Activated CD4-positive, CD25-positive, alpha-beta regulatory T cell treated with anti-CD3 and anti-CD28 coated beads, Interleukin-2, amount 50 U/mL, for 24 hours (primary cell): ENCODE results near the gene RYR1.
A peak's percentile ranks its signal among the peaks of the same experiment; 100 is the strongest.

Experiments
- ATAC-seq, 2 donors: fragments of 150-1000 bp; cut with Tn5 transposase; one replicate each; pipeline ENCODE4 v1.10.0; 2021; ENCODE audit warnings: mild to moderate bottlenecking in 1 of 2, moderate library complexity in 1 of 2

The RYR1 gene

DNA sequence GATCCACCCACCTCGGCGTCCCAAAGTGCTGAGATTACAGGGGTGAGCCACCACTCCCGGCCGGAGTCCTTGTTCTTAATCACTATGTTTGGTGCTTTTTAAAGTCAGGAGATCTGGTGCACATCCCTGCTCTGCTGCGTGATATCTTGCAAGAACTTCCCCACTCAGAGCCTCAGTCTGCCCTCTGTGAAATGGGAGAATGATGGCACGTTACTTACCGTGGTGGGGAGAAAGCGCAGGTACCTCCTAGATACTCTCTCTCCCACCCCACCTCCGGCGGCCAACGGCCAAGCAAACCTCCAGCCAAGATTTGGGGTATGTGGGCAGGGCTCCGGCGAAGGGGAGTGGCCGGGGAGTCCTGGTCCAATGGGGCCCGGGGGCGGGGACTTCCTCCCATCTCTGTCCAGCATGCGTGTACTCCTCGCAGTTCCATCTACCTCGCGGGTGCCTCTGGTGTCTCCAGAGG is at the start of gene RYR1:
Gene RYR1, plus strand, starts transcription at position 424 of the 466 bp plus-strand sequence. CDS start 139 bp downstream, outside the sequence.
- peak; percentile 58 to 59 for ATAC-seq

DNA sequence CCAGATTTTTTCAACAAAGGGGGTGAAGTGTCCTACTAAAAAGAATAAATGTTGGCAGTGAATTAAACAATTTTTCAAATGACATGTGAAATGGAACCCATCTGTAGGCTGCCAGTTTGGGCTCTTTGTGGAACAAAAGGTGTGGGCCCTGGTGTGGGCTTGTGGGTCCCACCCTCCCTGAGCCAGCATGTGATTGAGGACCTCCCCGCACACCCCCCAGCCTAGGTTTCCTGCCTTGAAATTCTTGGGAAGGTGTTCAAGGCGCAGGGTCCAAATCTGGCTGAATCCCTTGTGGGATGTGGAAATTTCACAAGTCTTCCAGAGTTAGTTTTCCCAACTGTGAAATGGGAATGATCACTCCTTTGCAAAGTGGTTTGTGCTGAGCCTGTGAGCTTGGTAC is 49.7 kb upstream of the RYR1 start:
- no peak for ATAC-seq

DNA sequence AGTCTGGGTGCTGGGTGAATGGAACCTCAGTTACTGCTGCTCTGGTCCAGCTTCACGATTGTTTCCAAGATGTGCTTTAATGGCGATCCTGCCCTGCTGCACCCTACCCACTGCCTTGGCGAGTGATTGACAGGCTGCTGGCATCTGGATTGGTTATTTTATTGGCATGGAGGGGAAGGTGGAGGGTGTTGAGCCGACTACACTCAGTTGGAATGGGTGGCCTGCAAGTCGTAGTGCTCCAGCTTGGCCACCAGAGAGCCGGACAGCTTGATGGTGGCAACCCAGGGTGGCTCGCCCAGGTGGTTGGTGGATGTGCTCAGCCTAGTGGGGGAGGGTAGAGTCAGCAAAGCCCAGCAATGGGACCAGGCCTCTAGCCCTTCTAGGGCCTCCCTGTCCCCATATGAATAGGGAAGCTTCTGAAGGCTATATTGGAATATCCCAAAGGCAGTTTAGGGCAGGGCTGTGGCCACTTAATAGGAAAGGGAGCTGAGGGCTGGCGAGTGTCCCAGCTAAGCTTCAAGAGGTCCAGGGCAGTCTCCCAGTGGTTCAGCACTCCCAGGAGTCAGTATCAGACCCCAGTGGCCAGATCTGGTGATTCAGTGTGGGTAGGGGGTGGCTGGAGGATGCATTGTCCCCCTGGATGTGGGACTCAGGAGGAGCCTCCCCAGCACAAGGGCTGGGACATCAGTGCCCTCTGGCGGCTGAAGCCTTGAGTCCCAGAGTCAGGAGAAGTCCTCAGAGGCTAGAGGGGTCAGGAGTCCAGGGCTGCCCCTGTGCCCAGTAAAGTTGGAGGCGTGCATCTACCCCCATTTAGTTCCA is 49.1 kb upstream of the RYR1 start:
- ATAC-seq = no peak

DNA sequence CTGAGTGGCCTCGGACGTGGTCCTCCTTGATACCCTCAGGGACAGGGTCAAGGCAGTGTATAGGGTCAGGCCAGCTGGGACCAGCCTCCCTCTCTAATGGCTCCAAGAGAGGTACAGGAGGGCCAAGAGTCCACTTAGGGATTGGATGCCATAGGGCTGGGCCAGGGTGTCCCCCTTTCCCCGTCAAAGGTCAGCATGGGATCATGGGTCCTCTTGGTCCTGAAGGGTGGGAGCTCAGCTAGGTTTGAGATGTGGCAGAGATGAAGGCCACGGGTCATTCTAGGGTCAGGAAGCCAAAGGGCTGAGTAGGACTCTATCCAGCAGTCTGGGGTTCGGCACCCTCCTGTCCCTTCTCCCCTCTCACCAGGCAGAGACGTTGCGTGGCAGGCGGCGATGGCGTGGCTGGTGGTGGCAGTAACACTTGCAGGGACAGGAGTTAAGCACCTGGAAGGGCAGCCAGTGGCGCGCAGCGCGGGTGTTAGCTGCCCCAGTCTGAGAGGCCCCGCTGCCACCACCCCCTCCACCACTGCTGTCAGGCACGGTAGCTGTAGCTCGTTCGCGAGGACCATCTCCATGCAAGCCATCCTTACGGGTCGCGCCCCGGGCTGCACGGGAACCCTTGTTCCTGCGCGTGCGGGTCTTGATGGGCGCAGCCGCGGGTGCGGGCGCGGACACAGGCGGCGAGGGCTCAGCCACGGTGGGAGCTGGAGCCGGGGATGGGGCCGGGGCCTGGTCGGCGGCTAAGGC is 48.3 kb upstream of the RYR1 start:
- ATAC-seq = no peak

GRCh38 chr19:38385804-38386257 is 47.7 kb upstream of the RYR1 start:
- no peak for ATAC-seq

GRCh38 chr19:38386300-38386970 is 47.1 kb upstream of the RYR1 start:
- ATAC-seq = no peak

DNA sequence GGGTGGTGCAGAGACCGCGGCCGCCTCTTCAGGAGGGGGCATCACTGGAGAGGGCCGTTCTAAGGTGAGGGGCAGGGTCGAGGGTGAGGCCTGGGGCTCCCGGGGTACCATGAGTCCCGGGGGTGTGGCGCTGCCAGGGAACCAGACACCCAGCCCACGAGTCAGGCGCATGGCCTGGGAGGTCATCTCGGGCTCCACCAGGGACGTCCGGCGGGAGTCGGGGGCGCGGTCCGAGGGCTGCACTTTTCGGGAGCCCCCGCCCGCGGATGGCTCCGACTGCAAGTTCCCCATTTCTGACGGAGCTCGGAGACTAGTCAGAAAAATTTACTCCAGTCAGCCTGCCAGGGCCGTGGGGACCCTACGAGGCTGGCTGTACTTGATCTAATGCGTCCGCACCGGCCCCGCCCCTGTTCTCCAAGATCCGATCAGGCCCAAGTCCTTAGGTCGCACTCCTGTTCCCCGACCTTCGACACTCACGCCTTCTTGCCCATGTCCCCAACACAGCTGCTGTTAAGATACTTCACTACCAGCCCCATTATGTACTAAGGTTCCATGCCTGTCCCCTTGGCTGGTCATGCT is 46.4 kb upstream of the RYR1 start:
- ATAC-seq = peak in 1 of 2 donors; percentile 3

GRCh38 chr19:38387550-38388348 is 45.7 kb upstream of the RYR1 start, which contains the start of gene GGN:
Gene GGN (minus strand): TSS chr19:38388034. CDS start chr19:38387261, 773 bp downstream.
- peak; percentile 68 to 76 for ATAC-seq

GRCh38 chr19:38388349-38389100 is 45.0 kb upstream of the RYR1 start, which contains the start of gene SPRED3:
Gene SPRED3 (plus strand): TSS chr19:38388697. CDS start chr19:38390303, 1,606 bp downstream.
- peak in 1 of 2 donors; percentile 1 for ATAC-seq

GRCh38 chr19:38389101-38389925 is 44.2 kb upstream of the RYR1 start:
- ATAC-seq = no peak

GRCh38 chr19:38389957-38390924 is 43.2 kb upstream of the RYR1 start:
- ATAC-seq = no peak

- no peak for ATAC-seq
Measured at GRCh38 chr19:38391911-38392464, 41.5 kb upstream of the RYR1 start.

- ATAC-seq = no peak
Measured at GRCh38 chr19:38392707-38393308, 40.7 kb upstream of the RYR1 start.

- peak; percentile 69 to 73 for ATAC-seq
Measured at GRCh38 chr19:38394488-38394887, 39.0 kb upstream of the RYR1 start.

DNA sequence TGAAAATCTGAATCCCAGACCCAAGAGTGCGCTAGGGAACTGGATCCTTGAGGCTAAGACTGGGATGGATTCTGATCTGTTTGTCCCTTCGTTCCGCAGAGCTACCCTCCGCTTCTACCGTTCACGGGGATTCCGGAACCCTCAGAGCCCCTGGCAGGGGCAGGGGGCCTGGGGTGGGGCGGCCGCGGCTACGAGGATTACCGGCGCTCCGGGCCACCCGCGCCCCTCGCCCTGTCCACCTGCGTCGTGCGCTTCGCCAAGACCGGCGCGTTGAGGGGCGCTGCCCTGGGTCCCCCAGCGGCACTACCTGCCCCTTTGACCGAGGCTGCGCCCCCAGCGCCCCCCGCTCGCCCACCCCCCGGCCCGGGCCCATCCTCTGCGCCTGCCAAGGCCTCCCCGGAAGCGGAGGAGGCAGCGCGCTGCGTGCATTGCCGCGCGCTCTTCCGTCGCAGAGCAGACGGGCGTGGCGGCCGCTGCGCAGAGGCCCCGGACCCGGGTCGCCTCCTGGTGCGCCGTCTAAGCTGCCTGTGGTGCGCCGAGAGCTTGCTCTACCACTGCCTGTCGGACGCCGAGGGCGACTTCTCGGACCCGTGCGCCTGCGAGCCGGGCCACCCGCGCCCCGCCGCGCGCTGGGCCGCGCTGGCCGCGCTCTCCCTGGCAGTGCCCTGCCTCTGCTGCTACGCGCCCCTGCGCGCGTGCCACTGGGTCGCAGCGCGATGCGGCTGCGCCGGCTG is 37.9 kb upstream of the RYR1 start:
- ATAC-seq = peak; percentile 80 to 82

DNA sequence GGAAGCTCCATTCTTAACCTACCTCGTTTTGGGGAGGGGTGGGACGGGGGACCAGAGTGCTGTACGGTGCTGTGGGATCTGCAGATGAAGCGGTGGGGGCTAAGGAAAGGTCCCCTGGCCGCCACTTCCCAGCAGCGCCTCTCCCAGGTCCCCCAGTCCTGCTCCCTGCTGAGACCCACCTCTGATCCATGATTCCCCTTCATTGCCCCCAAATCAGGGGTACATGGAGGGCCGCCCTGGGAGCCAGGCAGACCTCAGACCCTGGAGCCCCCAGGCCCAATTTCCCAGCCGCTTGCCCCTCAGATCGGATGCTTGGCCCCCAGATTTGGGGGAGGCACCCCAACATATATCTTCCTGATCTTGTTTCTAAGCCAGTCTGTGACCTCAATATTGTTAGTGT is 34.4 kb upstream of the RYR1 start:
- no peak for ATAC-seq

- no peak for ATAC-seq
Measured at GRCh38 chr19:38399537-38399936, 34.0 kb upstream of the RYR1 start.
